Neutrophil (primary cell): ENCODE results near the gene CBLIF.
A peak's percentile ranks its signal among the peaks of the same experiment; 100 is the strongest.

Source experiments
- H3K27ac ChIP-seq: fragments of 200-600 bp; sonication (generic); 2 replicates; pipeline ENCODE4 v1.5.1; 2016; ENCODE audit warnings: mild to moderate bottlenecking, moderate library complexity
- H3K27me3 ChIP-seq: fragments of 200-600 bp; sonication (generic); 2 replicates; pipeline ENCODE4 v1.6.0; 2016; ENCODE audit warnings: mild to moderate bottlenecking
- H3K36me3 ChIP-seq: fragments of 200-600 bp; sonication (generic); 2 replicates; pipeline ENCODE4 v1.5.1; 2017
- H3K4me1 ChIP-seq, 2 experiments: fragments of 200-600 bp in 1 of 2; sonication (generic) in 1 of 2; 1 replicate in 1 of 2; 2 replicates in 1 of 2; pipeline versions ENCODE4 v1.5.1 to v1.6.1; 2013 to 2016; ENCODE audit warnings: low read depth in 1 of 2, low read length in 1 of 2, mild to moderate bottlenecking in 1 of 2, moderate library complexity in 1 of 2; ENCODE audit not compliant: control insufficient read depth in 1 of 2, insufficient read depth in 1 of 2
- H3K4me3 ChIP-seq, 2 experiments: fragments of 200-600 bp in 1 of 2; sonication (generic) in 1 of 2; 1 replicate in 1 of 2; 2 replicates in 1 of 2; pipeline ENCODE4 v1.5.1; 2013 to 2016; ENCODE audit warnings: low read depth in 1 of 2, low read length in 1 of 2, mild to moderate bottlenecking in 1 of 2, moderate library complexity in 1 of 2
- H3K9me3 ChIP-seq: fragments of 200-600 bp; sonication (generic); 2 replicates; pipeline ENCODE4 v1.5.1; 2016
- CTCF ChIP-seq: fragments of 200-600 bp; sonication (generic); IDR thresholded peaks from 2 replicates; pipeline ENCODE4 v1.5.1; 2016; ENCODE audit warnings: antibody characterized with exemption

The CBLIF gene

GRCh38 chr11:59804061-59804460, 41.2 kb downstream of the CBLIF start:
- no peak for TF ChIP-seq CTCF
- H3K27me3 ChIP-seq, result no peaks in the 10 kb centered on the region
- no peak overlapping the region for H3K27ac ChIP-seq
- no peaks in the 10 kb centered on the region for H3K9me3 ChIP-seq
- H3K4me1 ChIP-seq, result peaks cover 0 to 3% of the 10 kb centered on the region in 2 experiments
- peaks cover 97% of the 10 kb centered on the region for H3K36me3 ChIP-seq
- H3K4me3 ChIP-seq, result no peak overlapping the region

- Histone ChIP-seq H3K36me3 (peaks cover 100% of the 10 kb centered on the region), H3K4me1 (peaks cover 0 to 3% of the 10 kb centered on the region in 2 experiments), H3K9me3 (no peaks in the 10 kb centered on the region), H3K27ac (peak overlapping the region; percentile 60), H3K4me3 (no peak overlapping the region), H3K27me3 (no peaks in the 10 kb centered on the region)
- TF ChIP-seq CTCF, result no peak
Observed at GRCh38 chr11:59802639-59803176, 42.6 kb downstream of the CBLIF start.

- Histone ChIP-seq H3K36me3 (peaks cover 100% of the 10 kb centered on the region), H3K27me3 (no peaks in the 10 kb centered on the region), H3K4me3 (no peak overlapping the region), H3K9me3 (no peaks in the 10 kb centered on the region), H3K27ac (peak overlapping the region; percentile 60), H3K4me1 (peaks cover 0 to 3% of the 10 kb centered on the region in 2 experiments)
- TF ChIP-seq CTCF, result no peak
Observed at GRCh38 chr11:59801981-59802638, 43.2 kb downstream of the CBLIF start.

GRCh38 chr11:59801160-59801706, 44.1 kb downstream of the CBLIF start:
- TF ChIP-seq CTCF, result no peak
- Histone ChIP-seq H3K9me3 (no peaks in the 10 kb centered on the region), H3K27ac (peak overlapping the region; percentile 60), H3K4me3 (no peak overlapping the region), H3K27me3 (no peaks in the 10 kb centered on the region), H3K36me3 (peaks cover 100% of the 10 kb centered on the region), H3K4me1 (peaks cover 0 to 3% of the 10 kb centered on the region in 2 experiments)

- Histone ChIP-seq H3K36me3 (peaks cover 100% of the 10 kb centered on the region), H3K27me3 (no peaks in the 10 kb centered on the region), H3K9me3 (no peaks in the 10 kb centered on the region), H3K4me1 (peaks cover 0 to 3% of the 10 kb centered on the region in 2 experiments), H3K4me3 (no peak overlapping the region), H3K27ac (peak overlapping the region; percentile 60)
- TF ChIP-seq CTCF, result no peak
Observed at GRCh38 chr11:59800390-59801025, 44.8 kb downstream of the CBLIF start.
